Measurements from ENCODE around the gene PPP2CA. TPM values are rescaled to one million over a fixed set of nuclear protein-coding genes. Genes with fewer than 3 reads are reported as not detected.
"Not testable (repeated sequence)": the region's sequence is repeated elsewhere in the genome, so short reads cannot be mapped to it uniquely, and the experiment has no call there.

Gene PPP2CA
- total and polyA plus RNA-seq, 2 experiments from 2014 or later: 195 to 249 TPM

- no peaks in the 10 kb centered on the region for H3K27me3 ChIP-seq
- TF ChIP-seq CTCF (IDR thresholded peaks at IDR 0.05; ENCODE audit: poor library complexity) (no peak), EZH2 (IDR thresholded peaks at IDR 0.05; ENCODE audit: borderline replicate concordance) (no peak), EZH2phosphoT487 (IDR thresholded peaks at IDR 0.05; ENCODE audit: low read depth, severe bottlenecking, unreplicated experiment) (no peak)
- no peak overlapping the region for H3K4me2 ChIP-seq
- H4K20me1 ChIP-seq (ENCODE audit: insufficient read depth, poor library complexity, severe bottlenecking): no peaks in the 10 kb centered on the region
- no peaks in the 10 kb centered on the region for H3K36me3 ChIP-seq (replicated peaks; ENCODE audit: insufficient read depth, low read depth)
- no peaks in the 10 kb centered on the region for H3K4me1 ChIP-seq (ENCODE audit: insufficient read depth)
- H3K79me2 ChIP-seq: no peaks in the 10 kb centered on the region
- no peaks in the 10 kb centered on the region for H3K9me2 ChIP-seq (replicated peaks; ENCODE audit: insufficient read depth)
- H2AFZ ChIP-seq: no peak overlapping the region
- no peak overlapping the region for H3K27ac ChIP-seq
- no peak overlapping the region for H3K4me3 ChIP-seq
- H3K9me3 ChIP-seq (ENCODE audit: low read depth): no peaks in the 10 kb centered on the region
- WGBS (ENCODE audit: low lambda C conversion rate, missing lambda C conversion rate): 90% methylated on average over 4 of the region's 4 CpGs
- DNase-seq (ENCODE audit: low spot score): no peak
Measured at GRCh38 chr5:134263801-134264200, 37.9 kb upstream of the PPP2CA start.

GRCh38 chr5:134262629-134263028 lies 36.8 kb upstream of the PPP2CA start:
- not testable (repeated sequence) for H2AFZ ChIP-seq; DNase-seq (ENCODE audit: low spot score); H3K9me3 ChIP-seq (ENCODE audit: low read depth); H3K9me2 ChIP-seq (replicated peaks; ENCODE audit: insufficient read depth); H3K79me2 ChIP-seq; H3K27ac ChIP-seq; H3K4me1 ChIP-seq (ENCODE audit: insufficient read depth); H3K36me3 ChIP-seq (replicated peaks; ENCODE audit: insufficient read depth, low read depth); H3K4me2 ChIP-seq; H3K4me3 ChIP-seq; H4K20me1 ChIP-seq (ENCODE audit: insufficient read depth, poor library complexity, severe bottlenecking); H3K27me3 ChIP-seq
- WGBS (ENCODE audit: low lambda C conversion rate, missing lambda C conversion rate): 64% methylated on average over 5 of the region's 5 CpGs

GRCh38 chr5:134258896-134259295 lies 33.0 kb upstream of the PPP2CA start:
- Histone ChIP-seq H3K9me2 (replicated peaks; ENCODE audit: insufficient read depth) (no peaks in the 10 kb centered on the region), H3K27ac (no peak overlapping the region), H3K4me2 (no peak overlapping the region), H4K20me1 (ENCODE audit: insufficient read depth, poor library complexity, severe bottlenecking) (no peaks in the 10 kb centered on the region), H3K79me2 (no peaks in the 10 kb centered on the region), H3K36me3 (replicated peaks; ENCODE audit: insufficient read depth, low read depth) (no peaks in the 10 kb centered on the region), H3K4me1 (ENCODE audit: insufficient read depth) (no peaks in the 10 kb centered on the region), H3K4me3 (no peak overlapping the region), H2AFZ (no peak overlapping the region), H3K9me3 (ENCODE audit: low read depth) (no peaks in the 10 kb centered on the region), H3K27me3 (peaks cover 2% of the 10 kb centered on the region)
- 86% methylated on average over 3 of the region's 3 CpGs for WGBS (ENCODE audit: low lambda C conversion rate, missing lambda C conversion rate)
- TF ChIP-seq CTCF (IDR thresholded peaks at IDR 0.05; ENCODE audit: poor library complexity) (no peak), EZH2 (IDR thresholded peaks at IDR 0.05; ENCODE audit: borderline replicate concordance) (no peak), EZH2phosphoT487 (IDR thresholded peaks at IDR 0.05; ENCODE audit: low read depth, severe bottlenecking, unreplicated experiment) (no peak)
- no peak for DNase-seq (ENCODE audit: low spot score)

- Histone ChIP-seq H3K9me2 (replicated peaks; ENCODE audit: insufficient read depth) (no peaks in the 10 kb centered on the region), H3K79me2 (no peaks in the 10 kb centered on the region), H3K4me3 (no peak overlapping the region), H2AFZ (no peak overlapping the region), H3K36me3 (replicated peaks; ENCODE audit: insufficient read depth, low read depth) (no peaks in the 10 kb centered on the region), H3K27me3 (peaks cover 2% of the 10 kb centered on the region), H3K4me2 (no peak overlapping the region), H3K27ac (no peak overlapping the region), H3K9me3 (ENCODE audit: low read depth) (no peaks in the 10 kb centered on the region), H4K20me1 (ENCODE audit: insufficient read depth, poor library complexity, severe bottlenecking) (no peaks in the 10 kb centered on the region), H3K4me1 (ENCODE audit: insufficient read depth) (no peaks in the 10 kb centered on the region)
- TF ChIP-seq CTCF (IDR thresholded peaks at IDR 0.05; ENCODE audit: poor library complexity) (no peak), EZH2 (IDR thresholded peaks at IDR 0.05; ENCODE audit: borderline replicate concordance) (no peak), EZH2phosphoT487 (IDR thresholded peaks at IDR 0.05; ENCODE audit: low read depth, severe bottlenecking, unreplicated experiment) (no peak)
- DNase-seq (ENCODE audit: low spot score): no peak
- WGBS (ENCODE audit: low lambda C conversion rate, missing lambda C conversion rate): 83% methylated on average over 3 of the region's 3 CpGs
Measured at GRCh38 chr5:134257176-134257575, 31.3 kb upstream of the PPP2CA start.

Measured in hepatocyte (in vitro differentiated cells).